Eye (tissue), 1 donor: ENCODE results near the gene RHEX.
"Not testable (repeated sequence)": the region's sequence is repeated elsewhere in the genome, so short reads cannot be mapped to it uniquely, and the experiment has no call there.

Experiments
- DNase-seq: peaks from one replicate; pipeline ENCODE4 v3.0.0-alpha.2; 2015

Gene RHEX, protein sequence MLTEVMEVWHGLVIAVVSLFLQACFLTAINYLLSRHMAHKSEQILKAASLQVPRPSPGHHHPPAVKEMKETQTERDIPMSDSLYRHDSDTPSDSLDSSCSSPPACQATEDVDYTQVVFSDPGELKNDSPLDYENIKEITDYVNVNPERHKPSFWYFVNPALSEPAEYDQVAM

DNA sequence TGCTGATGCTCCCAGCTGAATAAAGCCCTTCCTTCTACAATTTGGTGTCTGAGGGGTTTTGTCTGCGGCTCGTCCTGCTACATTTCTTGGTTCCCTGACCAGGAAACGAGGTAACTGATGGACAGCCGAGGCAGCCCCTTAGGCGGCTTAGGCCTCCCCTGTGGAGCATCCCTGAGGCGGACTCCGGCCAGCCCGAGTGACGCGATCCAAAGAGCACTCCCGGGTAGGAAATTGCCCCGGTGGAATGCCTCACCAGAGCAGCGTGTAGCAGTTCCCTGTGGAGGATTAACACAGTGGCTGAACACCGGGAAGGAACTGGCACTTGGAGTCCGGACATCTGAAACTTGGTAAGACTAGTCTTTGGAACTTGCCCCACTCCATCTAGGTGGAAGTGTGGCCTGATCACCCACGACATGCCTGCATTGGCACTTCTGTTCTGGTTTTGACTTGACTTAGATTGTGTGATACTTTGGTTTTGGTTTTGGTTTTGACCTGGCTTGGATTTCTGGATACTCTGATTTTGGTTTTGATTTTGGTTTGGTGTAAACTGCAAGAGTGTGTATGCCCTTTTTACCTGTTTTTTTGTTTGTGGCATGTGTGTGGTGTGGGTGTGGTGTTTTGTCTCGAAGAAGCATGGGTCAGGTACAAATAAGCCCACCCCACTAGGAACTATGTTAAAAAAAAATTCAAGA, at the start of gene RHEX:
TSS of gene RHEX (plus strand) at position 255 of the 692 bp plus-strand sequence. CDS start 44,656 bp downstream, outside the sequence.
- not testable (repeated sequence) for DNase-seq

DNA sequence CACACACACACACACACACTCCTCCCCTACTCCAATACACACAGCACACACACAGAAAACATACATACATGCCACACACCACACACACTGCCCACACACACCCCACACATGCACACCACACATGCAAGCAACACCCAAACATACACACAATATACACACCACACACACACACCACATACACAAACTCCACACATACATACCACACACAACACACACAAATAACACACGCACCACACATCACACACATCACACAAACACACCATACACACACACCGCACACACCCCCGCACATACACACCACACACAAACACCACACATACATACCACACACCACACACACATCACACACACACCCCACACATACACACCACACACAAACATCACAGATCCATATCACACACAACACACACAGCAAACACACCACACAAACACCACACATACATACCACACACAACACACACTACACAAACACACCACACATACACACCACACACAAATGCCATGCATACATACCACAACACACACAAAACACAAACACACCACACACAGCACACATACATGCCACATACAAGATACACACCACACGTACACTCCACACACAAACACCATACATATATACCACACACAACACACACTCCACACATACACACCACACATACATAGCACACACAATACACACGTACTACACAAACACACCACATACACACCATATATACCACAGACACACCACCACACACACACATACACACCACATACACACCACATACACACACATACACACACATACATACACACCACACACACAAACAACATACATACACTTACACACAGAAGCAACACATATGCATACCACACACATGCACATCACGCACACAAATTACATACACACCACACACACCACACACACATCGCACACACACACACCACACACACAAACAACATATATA, 48.8 kb upstream of the RHEX start:
- no peak for DNase-seq

- peak; percentile 59 for DNase-seq
These were observed 48.1 kb upstream of the RHEX start for GRCh38 chr1:206004826-206005225.

DNA sequence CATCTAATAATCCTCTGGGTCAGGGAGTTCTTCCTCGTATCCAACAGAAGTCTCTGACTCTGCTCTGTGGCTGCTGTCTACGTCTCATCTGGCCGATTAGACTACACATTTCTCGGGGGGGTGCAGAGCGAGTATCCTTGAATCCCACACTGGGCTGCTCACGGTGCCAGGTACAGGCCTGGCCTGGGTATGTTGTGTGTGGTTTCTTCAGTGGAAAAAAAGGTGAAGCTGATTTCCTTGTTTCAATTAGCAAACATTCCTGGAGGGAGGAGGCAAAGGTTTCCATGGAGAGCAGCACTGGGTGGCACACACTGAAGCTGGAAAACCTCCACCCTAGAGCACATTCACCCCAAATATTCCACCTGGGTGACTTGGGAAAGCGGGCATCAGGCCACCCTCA, 47.7 kb upstream of the RHEX start:
- no peak for DNase-seq

GRCh38 chr1:206005778-206006180, 47.2 kb upstream of the RHEX start:
- no peak for DNase-seq

DNA sequence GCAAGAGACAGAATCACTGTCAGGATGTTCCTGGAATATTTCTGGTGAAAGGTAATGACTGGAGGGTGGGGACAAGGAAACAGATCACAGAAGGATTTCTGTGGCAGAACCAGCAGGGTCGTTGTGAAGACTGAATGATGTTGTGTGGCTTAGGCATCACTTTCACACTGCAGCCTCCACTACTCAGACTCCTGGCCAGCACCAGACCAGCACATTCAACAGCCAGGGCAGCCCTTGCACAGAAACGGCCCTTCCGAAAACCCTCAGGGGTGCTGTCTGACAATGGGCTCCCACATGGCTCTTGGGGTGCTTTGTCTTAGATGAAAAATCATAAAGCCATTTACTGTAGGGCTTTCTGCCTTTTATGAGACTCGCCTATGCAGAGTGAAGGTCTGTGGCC, 46.0 kb upstream of the RHEX start:
- DNase-seq, result no peak

- DNase-seq, result no peak
These were observed 42.9 kb upstream of the RHEX start for GRCh38 chr1:206010060-206010459.

DNA sequence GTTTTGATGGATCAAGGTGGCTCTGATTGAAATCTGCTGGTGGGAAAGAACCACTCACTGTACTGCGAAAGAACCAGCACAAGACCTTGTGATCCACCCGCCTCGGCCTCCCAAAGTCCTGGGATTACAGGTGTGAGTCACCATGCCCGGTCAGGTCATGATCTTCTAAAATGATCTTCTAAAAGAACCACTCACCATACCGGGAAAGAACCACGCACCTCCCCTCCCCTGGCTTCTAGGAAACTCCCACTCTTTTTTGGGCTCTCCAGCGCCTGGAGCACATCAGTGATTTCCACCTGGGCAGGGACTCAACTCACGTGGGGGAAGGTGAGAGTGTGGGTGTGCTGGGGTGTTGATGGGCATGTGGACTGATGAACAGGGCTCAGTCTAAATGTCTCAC, 41.9 kb upstream of the RHEX start:
- no peak for DNase-seq

DNA sequence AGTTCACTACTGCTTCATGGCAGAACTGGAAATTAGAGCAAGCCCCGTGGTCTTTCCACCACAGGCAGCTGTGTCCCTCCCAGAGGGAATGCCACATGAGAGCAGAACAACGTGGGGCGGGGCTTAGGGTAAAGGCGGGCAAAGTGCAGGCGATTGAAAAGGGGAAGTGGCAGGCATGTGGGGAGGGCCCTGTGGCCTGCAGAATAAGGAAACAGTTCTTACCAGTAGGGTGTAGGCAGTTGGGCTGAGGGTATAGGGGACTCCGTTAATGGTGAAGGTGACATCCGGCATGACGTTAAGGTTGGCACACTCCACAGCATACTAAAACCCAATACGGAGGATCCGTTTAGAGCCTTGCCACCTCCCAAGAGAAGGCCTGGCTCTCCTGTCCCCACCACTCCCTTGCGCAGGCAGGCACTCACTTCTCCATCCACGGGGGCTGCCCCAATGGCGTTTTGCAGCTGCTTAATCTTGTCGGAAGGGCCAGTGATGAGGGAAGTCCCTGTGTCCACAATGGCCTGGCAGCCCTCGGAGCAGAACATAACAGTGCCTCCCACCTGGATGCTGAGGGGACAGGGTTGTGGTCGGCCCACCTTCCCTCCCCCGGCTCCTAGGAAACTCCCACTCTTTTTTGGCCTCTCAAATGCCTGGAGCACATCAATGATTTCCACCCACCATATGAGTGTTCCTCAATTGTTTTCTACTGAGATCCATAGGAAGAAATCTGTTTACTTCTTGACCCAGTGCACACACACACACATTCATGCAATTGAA, 40.7 kb upstream of the RHEX start:
- no peak for DNase-seq

DNA sequence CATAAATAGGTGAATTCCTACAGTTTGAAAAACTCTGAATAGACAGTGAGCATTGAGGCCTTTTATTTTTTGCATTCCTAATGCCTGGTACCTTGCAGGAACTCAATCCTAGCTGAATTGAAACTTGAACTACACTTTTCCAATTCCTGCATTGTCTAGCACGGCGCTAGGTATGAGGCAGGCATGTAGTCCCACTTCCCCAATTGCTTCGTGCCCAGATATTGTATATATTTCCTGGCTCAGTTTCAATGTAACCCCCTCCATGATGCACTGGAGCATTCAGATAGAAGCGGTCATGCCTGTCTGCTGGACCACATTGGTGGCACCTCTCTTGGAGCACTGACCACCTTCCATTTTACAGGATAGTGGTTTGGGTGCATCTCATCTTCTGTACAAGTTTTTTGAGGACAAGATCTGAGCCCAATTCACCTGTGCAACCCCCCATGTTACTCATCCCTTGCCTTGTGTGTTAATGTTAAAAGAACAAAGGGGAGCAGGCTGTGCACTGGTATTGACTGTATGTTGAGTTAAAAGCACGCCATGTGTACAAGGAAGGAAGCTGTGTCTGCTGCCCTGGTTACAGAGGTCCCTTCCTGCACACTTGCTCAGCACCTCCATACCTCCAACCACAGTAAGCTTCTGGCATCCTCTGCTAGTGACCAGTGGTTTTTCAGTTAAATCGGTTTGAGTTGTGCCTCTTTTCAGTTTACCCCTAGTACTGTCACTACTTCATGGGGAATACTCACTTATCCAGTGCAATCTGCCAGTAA, 39.8 kb upstream of the RHEX start:
- DNase-seq, result no peak

DNA sequence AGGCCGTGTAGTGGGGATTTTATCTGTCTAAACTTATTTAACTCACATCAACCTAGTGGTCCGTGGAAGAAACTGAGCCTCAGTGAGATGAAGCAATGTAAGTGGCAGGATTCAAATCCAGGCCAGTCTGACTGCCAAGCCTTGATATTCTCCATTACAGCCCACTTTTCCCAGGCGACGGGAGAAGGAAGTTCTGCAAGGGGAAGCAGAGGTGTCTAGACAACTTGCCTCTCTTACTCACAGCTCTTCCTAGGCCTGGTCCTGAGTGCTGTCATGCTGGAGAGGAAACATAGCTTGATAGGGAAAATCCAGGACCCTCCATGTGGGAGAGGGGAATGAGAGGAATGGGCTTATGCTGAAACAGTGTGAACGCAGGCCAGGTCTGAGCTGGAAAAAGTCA, 38.4 kb upstream of the RHEX start:
- DNase-seq, result no peak

GRCh38 chr1:206015071-206015470, 37.9 kb upstream of the RHEX start:
- DNase-seq, result no peak

GRCh38 chr1:206020393-206021007, 32.5 kb upstream of the RHEX start:
- DNase-seq, result no peak

- no peak for DNase-seq
These were observed 31.9 kb upstream of the RHEX start for GRCh38 chr1:206021008-206021625.

DNA sequence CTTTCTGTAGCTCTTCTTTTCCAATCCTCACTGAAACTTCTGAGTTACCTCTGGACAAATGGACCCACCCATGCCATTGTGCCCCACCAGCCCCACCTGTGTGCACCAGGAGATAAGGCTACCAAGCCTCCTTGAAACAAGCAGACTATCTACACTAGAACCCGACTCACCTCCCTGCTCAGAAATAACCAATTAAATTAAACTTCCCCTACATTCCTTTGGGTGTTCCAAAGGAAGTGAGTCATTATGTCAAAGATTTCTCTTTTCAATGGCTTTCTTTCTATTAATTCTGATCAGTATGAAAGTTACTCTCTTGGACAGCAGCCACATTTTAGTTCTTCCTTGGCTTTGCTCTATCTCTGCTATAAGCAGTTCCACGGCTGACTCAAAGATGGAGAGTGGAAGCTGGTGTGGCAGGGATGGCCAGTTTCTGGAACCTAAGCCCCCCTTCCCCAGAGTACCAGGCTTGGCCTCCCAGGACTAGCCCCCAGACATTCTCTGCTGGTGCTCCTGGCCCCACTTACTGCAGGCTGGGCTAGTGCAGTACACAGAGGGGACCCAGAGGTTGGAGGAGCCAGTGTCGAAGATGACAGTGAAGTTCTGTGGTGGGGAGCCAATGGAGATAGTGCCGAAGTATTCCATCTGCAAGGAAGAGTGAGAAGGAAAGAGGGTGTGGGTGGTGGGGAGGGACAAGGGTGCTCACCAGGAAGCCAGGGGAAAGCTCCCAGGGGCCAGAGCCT, 31.2 kb upstream of the RHEX start:
- no peak for DNase-seq

- DNase-seq, result no peak
These were observed 30.2 kb upstream of the RHEX start for GRCh38 chr1:206022766-206023165.

DNA sequence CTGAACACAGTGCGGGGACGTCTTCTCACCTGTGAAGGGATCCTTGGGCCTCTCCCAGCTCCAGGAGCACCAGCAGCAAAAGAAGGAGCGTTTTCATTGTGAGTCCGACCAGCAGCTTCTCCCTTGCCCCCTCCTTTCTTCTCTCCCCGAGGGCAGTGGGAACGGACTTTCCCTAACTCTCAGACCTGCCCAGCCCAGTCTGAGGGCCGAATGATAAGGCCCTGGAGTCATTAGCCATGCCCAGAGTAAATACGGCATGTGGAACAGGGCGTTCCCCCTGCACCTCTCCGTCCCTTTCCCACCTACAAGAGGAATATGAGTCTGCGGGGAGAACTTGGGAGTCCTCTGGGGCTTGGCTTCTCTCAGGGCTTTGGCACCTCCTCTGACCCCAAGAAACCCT, 29.3 kb upstream of the RHEX start, which contains the start of gene CTSE:
TSS of gene CTSE (minus strand) at position 201 of the 400 bp plus-strand sequence. CDS start at position 97, 104 bp downstream.
- DNase-seq, result no peak

- DNase-seq, result no peak
These were observed 27.6 kb upstream of the RHEX start for GRCh38 chr1:206025283-206025820.

DNA sequence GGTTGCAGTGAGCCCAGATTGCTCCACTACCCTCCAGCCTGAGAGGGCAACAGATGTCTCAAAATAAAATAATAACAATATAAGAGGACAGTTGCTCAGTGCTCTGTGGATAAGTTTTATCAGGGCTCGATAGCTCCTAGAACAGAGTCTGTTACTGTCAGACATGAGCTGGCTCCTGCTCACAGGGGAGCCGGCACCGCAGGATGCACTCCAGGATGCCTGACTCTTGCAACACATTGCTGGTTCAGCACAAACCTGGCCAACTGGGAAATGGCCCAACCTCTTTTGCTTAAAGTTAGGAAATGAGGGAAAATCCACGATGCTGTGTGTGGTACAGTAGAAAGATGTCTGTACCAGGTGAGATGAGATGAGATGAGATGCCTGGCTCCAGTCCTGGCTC, 23.5 kb upstream of the RHEX start:
- no peak for DNase-seq

DNA sequence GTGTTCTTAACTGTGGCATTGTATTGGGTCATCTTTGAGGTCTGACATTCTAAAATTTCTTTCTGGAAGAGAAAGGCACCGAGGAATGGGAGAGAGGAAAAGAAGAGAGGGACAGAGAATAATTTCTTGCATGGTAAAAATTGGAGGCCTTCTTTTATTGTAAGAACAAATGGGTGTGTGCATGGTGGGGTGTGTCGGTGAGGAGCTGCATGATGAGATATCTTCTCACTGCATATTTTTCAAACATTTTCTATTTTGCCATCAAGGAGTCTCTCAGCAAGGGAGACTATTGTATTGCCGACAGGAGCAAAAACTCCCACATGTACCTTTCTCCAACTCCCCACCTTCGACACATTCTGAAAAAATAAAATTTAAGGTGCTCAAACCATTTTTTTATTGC, 22.8 kb upstream of the RHEX start:
- DNase-seq, result no peak
